T-helper 1 cell treated with Interleukin-12 subunit alpha and Interleukin-12 subunit beta and Interleukin-4 antibody, amounts not matched to agents 30 μg/mL and 1 μg/mL, for 36 hours (primary cell): ENCODE results near the gene MAPK13.

ENCODE experiments used
- H3K27ac Mint-ChIP-seq: one replicate; pipeline ENCODE4 v1.8.0; 2021; ENCODE audit warnings: mild to moderate bottlenecking, mixed read lengths
- H3K27me3 Mint-ChIP-seq: one replicate; pipeline ENCODE4 v1.8.0; 2021; ENCODE audit warnings: low read depth, mixed read lengths
- H3K36me3 Mint-ChIP-seq: one replicate; pipeline ENCODE4 v1.8.0; 2021; ENCODE audit warnings: low read depth, mixed read lengths
- H3K4me1 Mint-ChIP-seq: one replicate; pipeline ENCODE4 v1.8.0; 2021; ENCODE audit warnings: low read depth, mixed read lengths
- H3K4me3 Mint-ChIP-seq: one replicate; pipeline ENCODE4 v1.8.0; 2021; ENCODE audit warnings: mild to moderate bottlenecking, moderate library complexity, mixed read lengths
- H3K9me3 Mint-ChIP-seq: one replicate; pipeline ENCODE4 v1.8.0; 2021; ENCODE audit warnings: mixed read lengths

The MAPK13 gene

DNA sequence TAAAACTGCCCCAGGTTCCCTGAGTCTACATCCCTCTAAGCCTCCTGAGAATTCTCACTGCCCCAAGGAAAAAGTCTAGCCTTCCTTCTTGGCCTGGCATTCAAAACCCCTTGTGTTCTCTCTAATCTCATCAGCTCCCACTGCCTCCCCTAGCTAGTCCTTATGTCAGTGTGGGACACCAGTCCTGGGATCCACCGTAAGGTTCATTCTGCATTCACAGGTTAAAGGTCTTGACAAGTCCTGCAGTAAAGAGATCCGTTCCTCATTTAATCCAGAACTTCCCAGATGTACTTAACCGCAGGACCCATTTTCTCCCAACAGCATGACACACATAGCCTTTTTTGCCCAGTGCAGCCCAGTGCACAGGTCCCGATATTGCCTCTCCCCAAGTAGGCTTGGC lies 11.6 kb downstream of the MAPK13 start:
- peaks cover 17% of the 10 kb centered on the region for H3K4me1 Mint-ChIP-seq
- no peaks in the 10 kb centered on the region for H3K27me3 Mint-ChIP-seq
- peak overlapping the region; percentile 38 for H3K27ac Mint-ChIP-seq
- peaks cover 17% of the 10 kb centered on the region for H3K36me3 Mint-ChIP-seq
- no peaks in the 10 kb centered on the region for H3K9me3 Mint-ChIP-seq
- H3K4me3 Mint-ChIP-seq: no peak overlapping the region

- H3K4me3 Mint-ChIP-seq: no peak overlapping the region
- H3K4me1 Mint-ChIP-seq: peaks cover 22% of the 10 kb centered on the region
- no peaks in the 10 kb centered on the region for H3K27me3 Mint-ChIP-seq
- no peak overlapping the region for H3K27ac Mint-ChIP-seq
- H3K36me3 Mint-ChIP-seq: peaks cover 16% of the 10 kb centered on the region
- H3K9me3 Mint-ChIP-seq: no peaks in the 10 kb centered on the region
Measured at GRCh38 chr6:36142971-36143838, 12.9 kb downstream of the MAPK13 start.

DNA sequence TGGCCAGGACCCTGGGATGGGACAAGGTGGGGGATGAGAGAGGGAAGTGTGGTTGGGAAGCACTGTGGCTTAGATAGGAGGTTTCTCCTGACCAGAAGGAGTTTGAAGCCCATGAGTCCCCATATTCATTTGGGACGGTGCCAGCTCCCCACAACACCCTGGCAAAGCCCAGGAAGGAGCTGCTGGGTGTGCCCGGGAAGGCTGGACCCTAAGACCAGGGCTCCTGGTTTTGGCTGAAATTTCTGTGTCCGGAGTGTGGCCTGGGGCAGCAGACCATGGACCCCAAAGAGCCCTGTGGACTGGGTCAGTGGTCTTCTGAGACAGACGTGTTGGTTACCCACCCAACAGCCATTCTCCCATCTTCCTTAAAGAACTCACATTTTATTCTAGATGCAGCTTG lies 15.2 kb downstream of the MAPK13 start:
- H3K9me3 Mint-ChIP-seq: no peaks in the 10 kb centered on the region
- H3K27me3 Mint-ChIP-seq: no peaks in the 10 kb centered on the region
- H3K4me3 Mint-ChIP-seq: no peak overlapping the region
- H3K4me1 Mint-ChIP-seq: peaks cover 16% of the 10 kb centered on the region
- H3K36me3 Mint-ChIP-seq: peaks cover 8% of the 10 kb centered on the region
- no peak overlapping the region for H3K27ac Mint-ChIP-seq

GRCh38 chr6:36147294-36147693 lies 17.0 kb downstream of the MAPK13 start:
- peaks cover 12% of the 10 kb centered on the region for H3K4me1 Mint-ChIP-seq
- H3K27ac Mint-ChIP-seq: no peak overlapping the region
- H3K27me3 Mint-ChIP-seq: no peaks in the 10 kb centered on the region

GRCh38 chr6:36149476-36149875 lies 19.2 kb downstream of the MAPK13 start:
- Mint-ChIP-seq H3K4me1 (peaks cover 14% of the 10 kb centered on the region), H3K27ac (no peak overlapping the region), H3K36me3 (peaks cover 4% of the 10 kb centered on the region), H3K27me3 (no peaks in the 10 kb centered on the region), H3K9me3 (peaks cover 6% of the 10 kb centered on the region), H3K4me3 (no peak overlapping the region)

More at GRCh38 chr6:36147294-36147693, 17.0 kb downstream of the MAPK13 start:
- no peak overlapping the region for H3K4me3 Mint-ChIP-seq
- H3K36me3 Mint-ChIP-seq: peaks cover 1% of the 10 kb centered on the region
- H3K9me3 Mint-ChIP-seq: no peaks in the 10 kb centered on the region

- H3K9me3 Mint-ChIP-seq: peaks cover 11% of the 10 kb centered on the region
- H3K36me3 Mint-ChIP-seq: peaks cover 8% of the 10 kb centered on the region
- H3K4me3 Mint-ChIP-seq: no peak overlapping the region
Measured at GRCh38 chr6:36150283-36150682, 20.0 kb downstream of the MAPK13 start.

DNA sequence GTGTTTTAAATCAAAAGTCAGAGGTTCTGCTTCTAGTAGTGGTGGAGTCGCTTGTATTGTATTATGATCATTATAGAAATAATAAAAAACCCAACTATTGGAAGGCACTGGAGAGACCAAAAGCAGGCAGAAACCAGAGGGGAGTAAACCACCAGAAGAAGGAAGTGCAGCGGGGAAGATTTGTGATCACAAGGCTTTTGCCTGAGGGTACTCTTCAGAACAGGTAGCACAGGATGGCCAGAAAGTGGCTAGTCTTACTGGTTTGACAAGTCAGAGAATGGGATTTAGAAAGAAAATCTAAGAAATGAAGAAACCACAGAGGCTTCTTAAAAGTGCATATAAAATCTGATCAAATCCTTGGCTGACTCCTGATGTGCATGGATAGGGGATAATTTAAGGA lies 24.0 kb downstream of the MAPK13 start:
- H3K27me3 Mint-ChIP-seq: no peaks in the 10 kb centered on the region
- peaks cover 8% of the 10 kb centered on the region for H3K4me1 Mint-ChIP-seq
- H3K4me3 Mint-ChIP-seq: no peak overlapping the region
- H3K36me3 Mint-ChIP-seq: peaks cover 12% of the 10 kb centered on the region
- peaks cover 20% of the 10 kb centered on the region for H3K9me3 Mint-ChIP-seq
- no peak overlapping the region for H3K27ac Mint-ChIP-seq

More at GRCh38 chr6:36150283-36150682, 20.0 kb downstream of the MAPK13 start:
- Mint-ChIP-seq H3K4me1 (peaks cover 15% of the 10 kb centered on the region), H3K27me3 (no peaks in the 10 kb centered on the region), H3K27ac (peak overlapping the region; percentile 66)

- no peak overlapping the region for H3K4me3 Mint-ChIP-seq
- H3K27me3 Mint-ChIP-seq: no peaks in the 10 kb centered on the region
- peaks cover 12% of the 10 kb centered on the region for H3K36me3 Mint-ChIP-seq
- H3K4me1 Mint-ChIP-seq: peaks cover 5% of the 10 kb centered on the region
- peaks cover 28% of the 10 kb centered on the region for H3K9me3 Mint-ChIP-seq
- H3K27ac Mint-ChIP-seq: no peak overlapping the region
Measured at GRCh38 chr6:36155662-36156061, 25.3 kb downstream of the MAPK13 start.

DNA sequence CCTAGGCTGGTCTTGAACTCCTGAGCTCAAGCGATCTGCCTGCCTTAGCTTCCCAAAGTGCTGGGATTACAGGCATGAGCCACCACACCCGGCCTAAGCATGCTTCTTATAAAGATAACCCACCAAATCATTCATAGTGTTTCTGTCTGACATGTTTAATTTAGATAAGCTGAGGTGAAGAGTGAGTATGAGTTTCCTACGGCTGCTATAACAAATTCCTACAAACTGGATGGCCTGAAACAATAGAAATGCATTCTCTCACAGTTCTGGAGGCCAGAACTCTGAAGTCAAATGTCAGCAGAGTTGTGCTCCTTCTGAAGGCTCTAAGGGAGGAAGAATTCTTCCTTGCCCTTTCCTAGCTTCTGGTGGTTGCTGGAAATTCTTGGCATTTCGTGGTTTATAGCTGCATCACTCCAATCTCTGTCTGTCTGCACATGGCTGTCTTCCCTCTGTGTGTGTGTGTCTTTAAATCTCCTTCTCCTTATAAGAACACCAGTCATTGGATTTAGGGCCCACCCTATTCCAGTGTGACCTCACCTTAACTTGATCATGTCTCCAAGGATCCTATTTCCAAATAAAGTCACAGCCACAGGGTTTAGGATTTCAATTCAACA lies 29.9 kb downstream of the MAPK13 start:
- Mint-ChIP-seq H3K36me3 (peaks cover 5% of the 10 kb centered on the region), H3K9me3 (peaks cover 18% of the 10 kb centered on the region), H3K27ac (no peak overlapping the region), H3K4me3 (no peak overlapping the region), H3K27me3 (no peaks in the 10 kb centered on the region), H3K4me1 (no peaks in the 10 kb centered on the region)

DNA sequence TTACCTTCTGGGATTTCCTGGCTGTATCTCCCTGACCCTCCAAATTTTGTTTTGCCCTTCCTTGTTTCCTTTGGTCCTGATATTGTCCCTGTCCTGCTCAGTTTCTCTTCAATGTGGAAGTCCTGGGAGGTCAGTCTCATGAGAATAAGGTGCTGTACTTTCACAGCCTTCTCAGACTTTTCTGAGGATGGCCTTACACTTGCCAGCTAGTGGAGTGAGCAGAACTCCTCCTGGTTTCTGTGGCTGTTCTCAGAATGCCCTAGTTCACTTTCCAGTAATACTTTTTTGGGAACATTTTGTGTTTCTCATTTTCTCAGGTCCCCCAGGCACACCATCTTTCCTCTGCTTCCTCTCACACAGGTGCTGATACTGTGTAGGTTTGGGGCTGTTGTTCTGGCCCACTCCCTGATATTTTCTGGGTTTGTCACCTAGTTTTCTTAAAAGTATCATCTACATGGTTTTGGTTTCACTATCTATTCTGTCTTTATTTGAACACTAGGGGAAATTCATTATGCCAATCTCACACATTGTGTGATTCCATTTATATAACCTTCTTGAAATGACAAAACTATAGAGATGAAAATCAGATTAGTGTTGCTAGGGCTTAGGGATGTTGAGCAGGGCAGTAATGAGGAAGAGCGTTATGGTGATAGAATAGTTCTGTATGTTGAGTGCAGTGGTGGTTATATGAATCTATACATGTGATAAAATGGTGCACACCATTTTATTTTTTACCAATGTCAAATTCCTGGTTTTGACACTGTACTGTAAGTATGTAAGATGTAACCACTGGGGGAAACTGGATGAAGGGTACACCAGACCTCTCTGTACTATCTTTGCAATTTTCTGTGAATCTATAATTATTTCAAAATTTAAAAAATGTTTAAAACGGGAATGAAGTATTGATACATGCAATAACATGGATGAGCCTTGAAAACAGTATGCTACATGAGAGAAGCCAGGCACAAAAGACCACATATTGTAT lies 39.0 kb downstream of the MAPK13 start:
- H3K4me3 Mint-ChIP-seq: peak overlapping the region; percentile 47
- H3K9me3 Mint-ChIP-seq: peaks cover 6% of the 10 kb centered on the region
- peaks cover 3% of the 10 kb centered on the region for H3K36me3 Mint-ChIP-seq
- peak overlapping the region; percentile 88 for H3K27ac Mint-ChIP-seq
- H3K4me1 Mint-ChIP-seq: peaks cover 27% of the 10 kb centered on the region
- peaks cover 4% of the 10 kb centered on the region for H3K27me3 Mint-ChIP-seq

- Mint-ChIP-seq H3K27ac (no peak overlapping the region), H3K27me3 (peaks cover 4% of the 10 kb centered on the region), H3K4me1 (peaks cover 28% of the 10 kb centered on the region), H3K4me3 (no peak overlapping the region), H3K36me3 (peaks cover 9% of the 10 kb centered on the region), H3K9me3 (peaks cover 6% of the 10 kb centered on the region)
Measured at GRCh38 chr6:36170704-36171103, 40.4 kb downstream of the MAPK13 start.

- peak overlapping the region; percentile 35 for H3K27ac Mint-ChIP-seq
- H3K4me3 Mint-ChIP-seq: no peak overlapping the region
- peaks cover 29% of the 10 kb centered on the region for H3K4me1 Mint-ChIP-seq
- peaks cover 6% of the 10 kb centered on the region for H3K9me3 Mint-ChIP-seq
- H3K36me3 Mint-ChIP-seq: peaks cover 9% of the 10 kb centered on the region
- H3K27me3 Mint-ChIP-seq: peaks cover 4% of the 10 kb centered on the region
Measured at GRCh38 chr6:36171573-36171972, 41.3 kb downstream of the MAPK13 start.

DNA sequence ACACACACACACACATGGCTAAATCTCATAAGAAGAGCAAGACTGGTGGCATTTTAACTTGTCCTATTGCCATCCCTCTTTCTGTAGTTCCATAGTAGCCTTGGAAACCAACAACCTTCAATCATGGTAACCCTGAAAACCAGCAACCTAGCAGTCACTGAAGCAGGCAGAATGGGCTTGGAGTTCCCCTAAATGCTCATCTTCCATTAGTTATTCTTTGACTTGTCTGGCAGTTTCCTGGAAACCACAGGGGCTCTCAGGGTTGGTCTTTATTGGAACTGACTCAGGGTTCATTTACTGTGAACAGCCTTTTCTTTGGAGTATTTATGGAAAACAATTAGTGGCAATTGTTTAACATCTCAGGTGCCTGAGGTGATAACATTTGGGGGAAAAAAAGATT lies 46.9 kb downstream of the MAPK13 start:
- peaks cover 24% of the 10 kb centered on the region for H3K36me3 Mint-ChIP-seq
- H3K4me1 Mint-ChIP-seq: peaks cover 10% of the 10 kb centered on the region
- no peak overlapping the region for H3K4me3 Mint-ChIP-seq
- peaks cover 34% of the 10 kb centered on the region for H3K9me3 Mint-ChIP-seq
- H3K27me3 Mint-ChIP-seq: peaks cover 5% of the 10 kb centered on the region
- H3K27ac Mint-ChIP-seq: peak overlapping the region; percentile 69

GRCh38 chr6:36178544-36178943 lies 48.2 kb downstream of the MAPK13 start:
- Mint-ChIP-seq H3K4me3 (no peak overlapping the region), H3K27ac (no peak overlapping the region), H3K27me3 (peaks cover 5% of the 10 kb centered on the region), H3K36me3 (peaks cover 26% of the 10 kb centered on the region), H3K9me3 (peaks cover 40% of the 10 kb centered on the region), H3K4me1 (peaks cover 10% of the 10 kb centered on the region)
